Smooth muscle cell of bladder (primary cell): ENCODE results near the gene SIRPD. TPM values are rescaled to one million over a fixed set of nuclear protein-coding genes. Genes with fewer than 3 reads are reported as not detected.

Experiments
- total RNA-seq: library from RNA; depleted of rRNA; stranded (reverse); fragments of >200 nt; gene quantifications from 2 replicates; pipeline ENCODE4 v1.2.3, GENCODE V29; 2014

SIRPD gene
- total RNA-seq = not detected in 2 replicates

DNA sequence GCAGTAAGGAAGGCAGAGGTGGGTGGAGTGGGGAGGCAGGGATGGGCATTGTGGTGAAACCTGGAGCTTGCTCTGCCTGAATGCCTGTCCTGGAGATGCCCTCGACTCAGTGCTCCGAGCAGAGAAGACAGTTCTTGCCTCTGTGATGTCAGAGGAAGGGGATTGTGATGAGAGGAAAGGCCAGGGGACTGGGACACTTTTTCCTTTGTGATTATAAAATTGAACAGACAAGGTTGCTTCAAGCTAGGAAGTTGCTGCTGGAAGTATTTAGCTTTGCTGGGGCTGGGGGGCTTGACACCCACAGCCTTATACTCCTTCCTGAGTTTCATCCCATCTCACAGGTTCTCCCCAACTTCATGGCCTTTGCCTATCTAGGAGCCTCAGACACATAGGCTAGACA, at the start of gene SIRPD:
Gene SIRPD (minus strand): TSS at position 101 of the 400 bp plus-strand sequence. CDS start 52 bp downstream, at position 49.

DNA sequence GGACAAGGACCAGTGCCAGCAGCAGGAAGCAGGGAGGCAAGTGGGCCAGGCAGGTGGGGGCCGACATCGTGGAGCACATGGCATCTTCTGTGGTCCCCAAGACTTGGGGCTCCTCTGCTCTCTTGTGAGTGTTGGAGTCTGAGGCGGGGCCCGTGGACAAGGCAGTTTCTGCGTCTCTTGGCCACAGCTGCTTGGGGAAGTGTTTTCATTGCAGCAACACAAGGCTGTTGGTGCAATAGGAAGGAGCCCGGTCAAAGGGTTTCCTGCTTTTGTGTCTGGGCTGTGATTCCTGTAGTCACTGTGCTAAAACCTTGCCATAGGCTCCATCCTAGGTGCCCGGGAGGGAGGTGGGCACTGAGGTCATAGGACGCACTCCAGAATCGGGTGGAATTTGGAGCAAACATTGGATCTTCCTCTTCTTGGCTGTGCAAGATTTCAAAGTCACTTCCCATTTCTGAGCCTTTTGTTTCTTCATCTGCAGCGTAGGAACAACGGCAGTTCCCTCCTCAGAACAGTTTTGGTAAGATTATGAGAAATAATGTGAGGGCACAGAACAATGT, 66.1 kb downstream of the SIRPD start, which contains the start of gene SIRPB2:
Gene SIRPB2 (minus strand): TSS at position 140 of the 560 bp plus-strand sequence. CDS start 61 bp downstream, at position 79.

Other genes starting within 250 kb of the SIRPD start
- gene SDCBP2, start 228.6 kb downstream of the SIRPD start, total RNA-seq = 1.3 and 1.4 TPM in 2 replicates
- gene FKBP1A, start 164.7 kb downstream of the SIRPD start, total RNA-seq = 93.2 and 97.1 TPM in 2 replicates
- gene NSFL1C, start 90.9 kb downstream of the SIRPD start, total RNA-seq = 16.1 and 23.9 TPM in 2 replicates
- gene SIRPB2, start 66.3 kb downstream of the SIRPD start, total RNA-seq = not detected in 2 replicates
- gene SIRPB1, start 62.3 kb upstream of the SIRPD start, total RNA-seq = 0.71 TPM in 1 of 2 replicates, not detected in the other
- gene SIRPG, start 100.1 kb upstream of the SIRPD start, total RNA-seq = not detected in 2 replicates